GM23248 (cell line): ENCODE measurements around the gene SELENOF. TPM values are rescaled to one million over a fixed set of nuclear protein-coding genes. Genes with fewer than 3 reads are reported as not detected.

ENCODE experiments used
- DNase-seq: peaks from one replicate; pipeline ENCODE4 v3.0.0-alpha.2; 2015
- H2AFZ ChIP-seq: fragments of 200-600 bp; sonication (generic); 2 replicates; pipeline ENCODE4 v1.6.1; 2016; ENCODE audit warnings: antibody characterized with exemption
- H3F3A ChIP-seq: fragments of 200-600 bp; sonication (generic); 2 replicates; pipeline ENCODE4 v1.6.1; 2016; ENCODE audit warnings: mild to moderate bottlenecking, antibody characterized with exemption, mixed run types; ENCODE audit not compliant: insufficient read depth
- H3K27ac ChIP-seq: fragments of 200-600 bp; sonication (generic); 2 replicates; pipeline ENCODE4 v1.5.1; 2016; ENCODE audit warnings: mild to moderate bottlenecking
- H3K27me3 ChIP-seq: fragments of 200-600 bp; sonication (generic); replicated peaks from 2 replicates; pipeline ENCODE4 v1.6.1; 2016; ENCODE audit warnings: mild to moderate bottlenecking; ENCODE audit not compliant: insufficient read depth
- H3K36me3 ChIP-seq: fragments of 200-600 bp; sonication (generic); 2 replicates; pipeline ENCODE4 v1.6.1; 2016; ENCODE audit warnings: low read depth, mild to moderate bottlenecking
- H3K4me1 ChIP-seq: fragments of 200-600 bp; sonication (generic); 2 replicates; pipeline ENCODE4 v1.6.1; 2016; ENCODE audit warnings: mild to moderate bottlenecking; ENCODE audit not compliant: insufficient read depth
- H3K4me2 ChIP-seq: fragments of 200-600 bp; sonication (generic); one replicate; pipeline ENCODE4 v1.6.1; 2016; ENCODE audit warnings: mild to moderate bottlenecking; ENCODE audit not compliant: unreplicated experiment
- H3K4me3 ChIP-seq: fragments of 200-600 bp; sonication (generic); 2 replicates; pipeline ENCODE4 v1.5.1; 2016; ENCODE audit warnings: mild to moderate bottlenecking
- H3K79me2 ChIP-seq: fragments of 200-600 bp; sonication (generic); 2 replicates; pipeline ENCODE4 v1.6.1; 2016; ENCODE audit warnings: mild to moderate bottlenecking; ENCODE audit not compliant: insufficient read depth
- H3K9ac ChIP-seq: fragments of 200-600 bp; sonication (generic); 2 replicates; pipeline ENCODE4 v1.6.1; 2016; ENCODE audit warnings: mild to moderate bottlenecking
- H3K9me2 ChIP-seq: fragments of 200-600 bp; sonication (generic); 2 replicates; pipeline ENCODE4 v1.6.1; 2016; ENCODE audit warnings: mixed run types, mild to moderate bottlenecking, moderate library complexity; ENCODE audit not compliant: insufficient read depth
- H3K9me3 ChIP-seq: fragments of 200-600 bp; sonication (generic); one replicate; pipeline ENCODE4 v1.6.1; 2017; ENCODE audit warnings: low read depth
- H4K20me1 ChIP-seq: fragments of 200-600 bp; sonication (generic); 2 replicates; pipeline ENCODE4 v1.6.0; 2016; ENCODE audit not compliant: insufficient read depth
- EZH2 ChIP-seq: fragments of 200-600 bp; sonication (generic); IDR thresholded peaks from 2 replicates; pipeline ENCODE4 v1.6.1; 2018; ENCODE audit warnings: antibody characterized with exemption, mild to moderate bottlenecking; ENCODE audit not compliant: insufficient read depth, poor library complexity, severe bottlenecking
- EZH2phosphoT487 ChIP-seq: fragments of 200-600 bp; sonication (generic); IDR thresholded peaks from 2 replicates; pipeline ENCODE4 v1.6.1; 2018; ENCODE audit warnings: antibody characterized with exemption, moderate library complexity, mild to moderate bottlenecking, low read depth; ENCODE audit not compliant: insufficient read depth
- WGBS, 2 experiments: methylation state at CpG; one replicate each; pipeline ENCODE4 v1.1.6; 2015 to 2017; ENCODE audit warnings: low lambda C conversion rate in 2 of 2, low coverage in 1 of 2; ENCODE audit errors: missing lambda C conversion rate in 2 of 2; 5-methylcytosine and 5-hydroxymethylcytosine counted together
- in situ Hi-C: fragments of 300-500 bp; cut with MboI; formaldehyde crosslinking; loops from 2 replicates; pipeline ENCODE4 v1.15.0; 2020
- polyA plus RNA-seq: library from polyadenylated mRNA; unstranded; fragments of >200 nt; fragmentation: Nextera tagmentation; extraction: Ambion mirVana; gene quantifications from 2 replicates; pipeline ENCODE4 v1.2.1, GENCODE V29; 2016
- total RNA-seq: library from RNA; depleted of rRNA; stranded (reverse); fragments of >200 nt; shearing (Covaris generic); gene quantifications from 2 replicates; pipeline ENCODE4 v1.2.3, GENCODE V29; 2014

Gene SELENOF
- total and polyA plus RNA-seq, 2 experiments from 2014 or later: 280 to 296 TPM

- no peak overlapping the region for H3K4me2 ChIP-seq
- H3K9me3 ChIP-seq: no peaks in the 10 kb centered on the region
- H2AFZ ChIP-seq: no peak overlapping the region
- no peak overlapping the region for H3K9ac ChIP-seq
- H3F3A ChIP-seq: no peaks in the 10 kb centered on the region
- H3K27ac ChIP-seq: no peak overlapping the region
- 0 out of 2 replicates have a peak, but pooled peaks cover 8% of the 10 kb centered on the region for H4K20me1 ChIP-seq
- no peaks in the 10 kb centered on the region for H3K36me3 ChIP-seq
- H3K9me2 ChIP-seq: no peaks in the 10 kb centered on the region
- peaks cover 7% of the 10 kb centered on the region; the same call in 1 of the 2 replicates for H3K4me1 ChIP-seq
- no peak for DNase-seq
- H3K4me3 ChIP-seq: no peak overlapping the region
- in situ Hi-C loops: no loop called here
- H3K27me3 ChIP-seq: no peaks in the 10 kb centered on the region
- no peak for TF ChIP-seq EZH2phosphoT487
- no peak for TF ChIP-seq EZH2
- H3K79me2 ChIP-seq: peaks cover 45% of the 10 kb centered on the region
Observed at GRCh38 chr1:86942743-86943142, 28.8 kb upstream of the SELENOF start.

GRCh38 chr1:86942042-86942441 lies 28.1 kb upstream of the SELENOF start:
- TF ChIP-seq EZH2phosphoT487 (no peak), EZH2 (no peak)
- H3K27ac ChIP-seq: no peak overlapping the region
- H3K4me3 ChIP-seq: no peak overlapping the region
- in situ Hi-C loops: no loop called here
- H3K4me1 ChIP-seq: peaks cover 11% of the 10 kb centered on the region; the same call in 1 of the 2 replicates
- no peaks in the 10 kb centered on the region for H3F3A ChIP-seq
- H3K4me2 ChIP-seq: no peak overlapping the region
- DNase-seq: no peak
- H3K9me3 ChIP-seq: no peaks in the 10 kb centered on the region
- 51 to 90% methylated on average over 1 of the region's 1 CpG for WGBS, 2 experiments
- H3K27me3 ChIP-seq: no peaks in the 10 kb centered on the region
- H3K36me3 ChIP-seq: no peaks in the 10 kb centered on the region
- H2AFZ ChIP-seq: no peak overlapping the region
- no peaks in the 10 kb centered on the region for H3K9me2 ChIP-seq
- peaks cover 45% of the 10 kb centered on the region for H3K79me2 ChIP-seq
- no peak overlapping the region for H3K9ac ChIP-seq
- 0 out of 2 replicates have a peak, but pooled peaks cover 8% of the 10 kb centered on the region for H4K20me1 ChIP-seq

GRCh38 chr1:86940599-86940998 lies 26.7 kb upstream of the SELENOF start:
- peaks cover 41% of the 10 kb centered on the region for H3K79me2 ChIP-seq
- H3F3A ChIP-seq: no peaks in the 10 kb centered on the region
- H2AFZ ChIP-seq: no peak overlapping the region
- no peaks in the 10 kb centered on the region for H3K9me2 ChIP-seq
- H3K27me3 ChIP-seq: no peaks in the 10 kb centered on the region
- no peaks in the 10 kb centered on the region for H3K9me3 ChIP-seq
- H3K4me1 ChIP-seq: peaks cover 11% of the 10 kb centered on the region; the same call in 1 of the 2 replicates
- no peaks in the 10 kb centered on the region for H3K36me3 ChIP-seq
- 97 to 98% methylated on average over 2 of the region's 2 CpGs for WGBS, 2 experiments
- in situ Hi-C loops: no loop called here
- no peak overlapping the region for H3K4me2 ChIP-seq
- H3K9ac ChIP-seq: no peak overlapping the region
- DNase-seq: no peak
- H3K27ac ChIP-seq: no peak overlapping the region
- 0 out of 2 replicates have a peak, but pooled peaks cover 8% of the 10 kb centered on the region for H4K20me1 ChIP-seq
- H3K4me3 ChIP-seq: no peak overlapping the region
- TF ChIP-seq EZH2: no peak
- no peak for TF ChIP-seq EZH2phosphoT487

GRCh38 chr1:86939406-86939805 lies 25.5 kb upstream of the SELENOF start:
- Histone ChIP-seq H3K4me3 (no peak overlapping the region), H3K4me1 (peaks cover 11% of the 10 kb centered on the region; the same call in 1 of the 2 replicates), H3K27ac (no peak overlapping the region), H3K79me2 (peaks cover 38% of the 10 kb centered on the region), H3K4me2 (no peak overlapping the region), H3K9me3 (no peaks in the 10 kb centered on the region), H3F3A (no peaks in the 10 kb centered on the region), H2AFZ (no peak overlapping the region), H4K20me1 (0 out of 2 replicates have a peak, but pooled peaks cover 8% of the 10 kb centered on the region), H3K9me2 (no peaks in the 10 kb centered on the region), H3K27me3 (no peaks in the 10 kb centered on the region), H3K36me3 (no peaks in the 10 kb centered on the region), H3K9ac (no peak overlapping the region)
- in situ Hi-C loops: no loop called here
- no peak for TF ChIP-seq EZH2phosphoT487
- TF ChIP-seq EZH2: no peak
- DNase-seq: no peak
- 85 to 86% methylated on average over 3 of the region's 3 CpGs for WGBS, 2 experiments

GRCh38 chr1:86938855-86939254 lies 24.9 kb upstream of the SELENOF start:
- DNase-seq: no peak
- Histone ChIP-seq H3F3A (no peaks in the 10 kb centered on the region), H3K9me2 (no peaks in the 10 kb centered on the region), H3K27me3 (no peaks in the 10 kb centered on the region), H3K9ac (no peak overlapping the region), H3K4me3 (no peak overlapping the region), H2AFZ (no peak overlapping the region), H3K4me1 (peaks cover 11% of the 10 kb centered on the region; the same call in 1 of the 2 replicates), H3K36me3 (no peaks in the 10 kb centered on the region), H3K4me2 (no peak overlapping the region), H4K20me1 (0 out of 2 replicates have a peak, but pooled peaks cover 8% of the 10 kb centered on the region), H3K9me3 (no peaks in the 10 kb centered on the region), H3K27ac (no peak overlapping the region), H3K79me2 (peaks cover 32% of the 10 kb centered on the region)
- TF ChIP-seq EZH2phosphoT487: no peak
- no peak for TF ChIP-seq EZH2
- in situ Hi-C loops: no loop called here
- 77 to 83% methylated on average over 2 of the region's 2 CpGs for WGBS, 2 experiments
